Neural cell (in vitro differentiated cells): Measurements from ENCODE around the gene TMCC1. TPM values are rescaled to one million over a fixed set of nuclear protein-coding genes. Genes with fewer than 3 reads are reported as not detected.

Experiments
- H2AFZ ChIP-seq: fragments of 200-600, 300-800 bp; sonication (generic), shearing (Covaris generic); 2 replicates; pipeline ENCODE4 v1.6.0; 2014; ENCODE audit warnings: low read depth, mild to moderate bottlenecking, antibody characterized with exemption, low read length, moderate library complexity
- H3F3A ChIP-seq: fragments of 200-600 bp; shearing (Covaris generic); 2 replicates; pipeline ENCODE4 v1.6.1; 2016; ENCODE audit warnings: mild to moderate bottlenecking, moderate library complexity, mixed read lengths, antibody characterized with exemption, low read length; ENCODE audit not compliant: insufficient read depth, poor library complexity, severe bottlenecking
- H3K27ac ChIP-seq: fragments of 200-600, 300-800 bp; sonication (generic), shearing (Covaris generic); 2 replicates; pipeline ENCODE4 v1.5.1; 2014; ENCODE audit warnings: mild to moderate bottlenecking, low read length, moderate library complexity
- H3K27me3 ChIP-seq: fragments of 300-800, 200-600 bp; sonication (generic), shearing (Covaris generic); 2 replicates; pipeline ENCODE4 v1.6.0; 2014; ENCODE audit warnings: mild to moderate bottlenecking, low read depth, low read length, moderate library complexity; ENCODE audit not compliant: insufficient read depth
- H3K36me3 ChIP-seq: fragments of 300-800, 200-600 bp; sonication (generic), shearing (Covaris generic); 2 replicates; pipeline ENCODE4 v1.5.1; 2014; ENCODE audit warnings: mild to moderate bottlenecking, antibody characterized with exemption, low read length, moderate library complexity; ENCODE audit not compliant: insufficient read depth
- H3K4me2 ChIP-seq: fragments of 300-800, 200-600 bp; sonication (generic), shearing (Covaris generic); 2 replicates; pipeline ENCODE4 v1.6.0; 2014; ENCODE audit warnings: mild to moderate bottlenecking, low read length
- H3K4me3 ChIP-seq: fragments of 300-800, 200-600 bp; sonication (generic), shearing (Covaris generic); 2 replicates; pipeline ENCODE4 v1.5.1; 2014; ENCODE audit warnings: mild to moderate bottlenecking, low read length, moderate library complexity
- H3K79me2 ChIP-seq: fragments of 200-600 bp; shearing (Covaris generic); replicated peaks from 2 replicates; pipeline ENCODE4 v1.6.0; 2014; ENCODE audit warnings: mild to moderate bottlenecking, low read length, moderate library complexity; ENCODE audit not compliant: insufficient read depth
- H3K9ac ChIP-seq: fragments of 300-800, 200-600 bp; sonication (generic), shearing (Covaris generic); 2 replicates; pipeline ENCODE4 v1.6.1; 2016; ENCODE audit warnings: mild to moderate bottlenecking, low read length, mixed read lengths
- H3K9me2 ChIP-seq: fragments of 200-600 bp; shearing (Covaris generic); 2 replicates; pipeline ENCODE4 v1.6.1; 2016; ENCODE audit warnings: mild to moderate bottlenecking, low read length, mixed read lengths; ENCODE audit not compliant: insufficient read depth
- H3K9me3 ChIP-seq: fragments of 200-600, 300-800 bp; sonication (generic), shearing (Covaris generic); 2 replicates; pipeline ENCODE4 v1.6.1; 2016; ENCODE audit warnings: mild to moderate bottlenecking, mixed run types, low read length, moderate library complexity, mixed read lengths
- H4K20me1 ChIP-seq: fragments of 200-600 bp; shearing (Covaris generic); 2 replicates; pipeline ENCODE4 v1.6.1; 2016; ENCODE audit warnings: mild to moderate bottlenecking, mixed run types; ENCODE audit not compliant: insufficient read depth
- EP300 ChIP-seq: fragments of 450-650 bp; conservative IDR thresholded peaks from 2 replicates; pipeline ENCODE4 v1.6.1; 2014; ENCODE audit warnings: antibody characterized with exemption, mild to moderate bottlenecking, moderate library complexity; ENCODE audit not compliant: poor library complexity, severe bottlenecking
- EZH2 ChIP-seq: fragments of 200-600, 300-800 bp; shearing (Covaris generic), sonication (generic); IDR thresholded peaks from 2 replicates; pipeline ENCODE4 v1.6.1; 2014; ENCODE audit warnings: antibody characterized with exemption, low read length, borderline replicate concordance, mild to moderate bottlenecking; ENCODE audit not compliant: insufficient read depth, poor library complexity, severe bottlenecking
- MXI1 ChIP-seq: fragments of 450-650 bp; conservative IDR thresholded peaks from 2 replicates; pipeline ENCODE4 v1.6.1; 2014; ENCODE audit warnings: antibody characterized with exemption, mild to moderate bottlenecking; ENCODE audit not compliant: poor library complexity, severe bottlenecking
- POLR2AphosphoS5 ChIP-seq: IDR thresholded peaks from 2 replicates; pipeline ENCODE4 v1.6.1; 2012
- RAD21 ChIP-seq: fragments of 450-650 bp; conservative IDR thresholded peaks from 2 replicates; pipeline ENCODE4 v1.6.1; 2014; ENCODE audit warnings: antibody characterized with exemption, mild to moderate bottlenecking, moderate library complexity
- SMC3 ChIP-seq: fragments of 450-650 bp; conservative IDR thresholded peaks from 2 replicates; pipeline ENCODE4 v1.6.1; 2014; ENCODE audit warnings: antibody characterized with exemption, mild to moderate bottlenecking, moderate library complexity; ENCODE audit not compliant: poor library complexity
- TAF1 ChIP-seq: IDR thresholded peaks from 2 replicates; pipeline ENCODE4 v1.6.1; 2012; ENCODE audit warnings: low read depth
- polyA plus RNA-seq: library from polyadenylated mRNA; depleted of rRNA; stranded (reverse); fragments of >200 nt; gene quantifications from 2 replicates; pipeline ENCODE4 v1.2.3, GENCODE V29; 2014
- TF ChIP-seq, protein P1 (sequence below): fragments of 450-650 bp; IDR thresholded peaks from 2 replicates; pipeline ENCODE4 v1.5.1; 2014; ENCODE audit warnings: antibody characterized with exemption, mild to moderate bottlenecking, moderate library complexity; ENCODE audit not compliant: poor library complexity, severe bottlenecking
- TF ChIP-seq, protein P2 (sequence below): IDR thresholded peaks from 2 replicates; pipeline ENCODE4 v1.6.1; 2012; ENCODE audit warnings: borderline replicate concordance

The TMCC1 gene
- polyA plus RNA-seq, 1 donor from 2014 or later, result 25.0 TPM

GRCh38 chr3:129600348-129600747 lies 293.2 kb downstream of the TMCC1 start:
- H3K9me2 ChIP-seq, result no peaks in the 10 kb centered on the region
- H2AFZ ChIP-seq, result no peak overlapping the region
- H3K36me3 ChIP-seq, result no peaks in the 10 kb centered on the region
- no peak overlapping the region for H3K9ac ChIP-seq
- no peak overlapping the region for H3K4me2 ChIP-seq
- H3K9me3 ChIP-seq, result no peaks in the 10 kb centered on the region
- no peaks in the 10 kb centered on the region for H3F3A ChIP-seq
- TF ChIP-seq RAD21 (no peak), MXI1 (no peak), EZH2 (no peak), EP300 (no peak), SMC3 (no peak), POLR2AphosphoS5 (no peak), TAF1 (no peak)
- TF ChIP-seq, protein P1, sequence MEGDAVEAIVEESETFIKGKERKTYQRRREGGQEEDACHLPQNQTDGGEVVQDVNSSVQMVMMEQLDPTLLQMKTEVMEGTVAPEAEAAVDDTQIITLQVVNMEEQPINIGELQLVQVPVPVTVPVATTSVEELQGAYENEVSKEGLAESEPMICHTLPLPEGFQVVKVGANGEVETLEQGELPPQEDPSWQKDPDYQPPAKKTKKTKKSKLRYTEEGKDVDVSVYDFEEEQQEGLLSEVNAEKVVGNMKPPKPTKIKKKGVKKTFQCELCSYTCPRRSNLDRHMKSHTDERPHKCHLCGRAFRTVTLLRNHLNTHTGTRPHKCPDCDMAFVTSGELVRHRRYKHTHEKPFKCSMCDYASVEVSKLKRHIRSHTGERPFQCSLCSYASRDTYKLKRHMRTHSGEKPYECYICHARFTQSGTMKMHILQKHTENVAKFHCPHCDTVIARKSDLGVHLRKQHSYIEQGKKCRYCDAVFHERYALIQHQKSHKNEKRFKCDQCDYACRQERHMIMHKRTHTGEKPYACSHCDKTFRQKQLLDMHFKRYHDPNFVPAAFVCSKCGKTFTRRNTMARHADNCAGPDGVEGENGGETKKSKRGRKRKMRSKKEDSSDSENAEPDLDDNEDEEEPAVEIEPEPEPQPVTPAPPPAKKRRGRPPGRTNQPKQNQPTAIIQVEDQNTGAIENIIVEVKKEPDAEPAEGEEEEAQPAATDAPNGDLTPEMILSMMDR, result no peak
- TF ChIP-seq, protein P2, sequence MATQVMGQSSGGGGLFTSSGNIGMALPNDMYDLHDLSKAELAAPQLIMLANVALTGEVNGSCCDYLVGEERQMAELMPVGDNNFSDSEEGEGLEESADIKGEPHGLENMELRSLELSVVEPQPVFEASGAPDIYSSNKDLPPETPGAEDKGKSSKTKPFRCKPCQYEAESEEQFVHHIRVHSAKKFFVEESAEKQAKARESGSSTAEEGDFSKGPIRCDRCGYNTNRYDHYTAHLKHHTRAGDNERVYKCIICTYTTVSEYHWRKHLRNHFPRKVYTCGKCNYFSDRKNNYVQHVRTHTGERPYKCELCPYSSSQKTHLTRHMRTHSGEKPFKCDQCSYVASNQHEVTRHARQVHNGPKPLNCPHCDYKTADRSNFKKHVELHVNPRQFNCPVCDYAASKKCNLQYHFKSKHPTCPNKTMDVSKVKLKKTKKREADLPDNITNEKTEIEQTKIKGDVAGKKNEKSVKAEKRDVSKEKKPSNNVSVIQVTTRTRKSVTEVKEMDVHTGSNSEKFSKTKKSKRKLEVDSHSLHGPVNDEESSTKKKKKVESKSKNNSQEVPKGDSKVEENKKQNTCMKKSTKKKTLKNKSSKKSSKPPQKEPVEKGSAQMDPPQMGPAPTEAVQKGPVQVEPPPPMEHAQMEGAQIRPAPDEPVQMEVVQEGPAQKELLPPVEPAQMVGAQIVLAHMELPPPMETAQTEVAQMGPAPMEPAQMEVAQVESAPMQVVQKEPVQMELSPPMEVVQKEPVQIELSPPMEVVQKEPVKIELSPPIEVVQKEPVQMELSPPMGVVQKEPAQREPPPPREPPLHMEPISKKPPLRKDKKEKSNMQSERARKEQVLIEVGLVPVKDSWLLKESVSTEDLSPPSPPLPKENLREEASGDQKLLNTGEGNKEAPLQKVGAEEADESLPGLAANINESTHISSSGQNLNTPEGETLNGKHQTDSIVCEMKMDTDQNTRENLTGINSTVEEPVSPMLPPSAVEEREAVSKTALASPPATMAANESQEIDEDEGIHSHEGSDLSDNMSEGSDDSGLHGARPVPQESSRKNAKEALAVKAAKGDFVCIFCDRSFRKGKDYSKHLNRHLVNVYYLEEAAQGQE, result no peak
- no peak overlapping the region for H3K4me3 ChIP-seq
- H3K27ac ChIP-seq, result no peak overlapping the region
- peaks cover 22% of the 10 kb centered on the region for H3K27me3 ChIP-seq
- H3K79me2 ChIP-seq, result no peaks in the 10 kb centered on the region
- no peaks in the 10 kb centered on the region for H4K20me1 ChIP-seq

DNA sequence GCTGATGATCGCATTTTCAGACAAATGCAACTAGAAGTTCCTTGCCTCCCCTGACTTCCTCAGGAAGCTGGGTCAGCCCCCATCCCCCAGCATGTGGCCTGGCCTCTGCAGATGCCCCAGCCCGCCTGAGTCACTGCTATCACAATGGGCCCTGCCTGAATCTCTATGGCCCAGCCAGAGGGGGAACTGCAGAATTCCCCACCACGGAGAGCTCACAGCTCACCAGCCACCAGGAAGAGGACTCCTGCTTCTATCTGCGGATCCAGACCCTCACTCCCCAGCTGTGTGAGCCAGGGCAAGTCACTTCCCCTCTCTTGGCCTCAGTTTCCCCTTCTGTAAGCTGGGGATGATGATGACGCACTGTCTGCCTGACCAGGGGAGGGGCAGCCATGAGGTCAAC lies 293.9 kb downstream of the TMCC1 start:
- Histone ChIP-seq H3F3A (no peaks in the 10 kb centered on the region), H3K36me3 (no peaks in the 10 kb centered on the region), H3K79me2 (no peaks in the 10 kb centered on the region), H2AFZ (no peak overlapping the region), H3K9me3 (no peaks in the 10 kb centered on the region), H3K4me2 (no peak overlapping the region), H4K20me1 (no peaks in the 10 kb centered on the region), H3K27ac (no peak overlapping the region), H3K9me2 (no peaks in the 10 kb centered on the region), H3K9ac (no peak overlapping the region), H3K4me3 (no peak overlapping the region), H3K27me3 (peaks cover 16% of the 10 kb centered on the region)
- TF ChIP-seq, protein P2, result no peak
- TF ChIP-seq EP300 (no peak), EZH2 (no peak), POLR2AphosphoS5 (no peak), RAD21 (no peak), SMC3 (no peak), TAF1 (no peak), MXI1 (no peak)
- TF ChIP-seq, protein P1, result no peak
